Karpas-422 (cell line): ENCODE measurements around the gene NEURL1. TPM values are rescaled to one million over a fixed set of nuclear protein-coding genes. Genes with fewer than 3 reads are reported as not detected.
"Not testable (repeated sequence)": the region's sequence is repeated elsewhere in the genome, so short reads cannot be mapped to it uniquely, and the experiment has no call there.

Source experiments
- DNase-seq: peaks from one replicate; pipeline ENCODE4 v3.0.0-alpha.2; 2015
- H2AFZ ChIP-seq: fragments of 200-600 bp; sonication (generic); 2 replicates; pipeline ENCODE4 v1.6.1; 2014; ENCODE audit warnings: antibody characterized with exemption, low read length, mixed read lengths
- H3K27ac ChIP-seq: fragments of 200-600 bp; sonication (generic); 2 replicates; pipeline ENCODE4 v1.5.1; 2014; ENCODE audit warnings: mild to moderate bottlenecking, low read length, moderate library complexity
- H3K27me3 ChIP-seq: fragments of 200-600 bp; sonication (generic); 2 replicates; pipeline ENCODE4 v1.6.1; 2014; ENCODE audit warnings: low read length, mixed read lengths
- H3K36me3 ChIP-seq: fragments of 200-600 bp; sonication (generic); 2 replicates; pipeline ENCODE4 v1.6.1; 2014; ENCODE audit warnings: low read length, mixed read lengths; ENCODE audit not compliant: insufficient read depth
- H3K4me1 ChIP-seq: fragments of 200-600 bp; sonication (generic); 2 replicates; pipeline ENCODE4 v1.6.1; 2014; ENCODE audit warnings: mild to moderate bottlenecking, low read length, mixed read lengths
- H3K4me2 ChIP-seq: fragments of 200-600 bp; sonication (generic); 2 replicates; pipeline ENCODE4 v1.6.1; 2014; ENCODE audit warnings: low read length, low read depth, mild to moderate bottlenecking; ENCODE audit not compliant: poor library complexity, severe bottlenecking
- H3K4me3 ChIP-seq: fragments of 200-600 bp; sonication (generic); 2 replicates; pipeline ENCODE4 v1.5.1; 2014; ENCODE audit warnings: mild to moderate bottlenecking, antibody characterized with exemption, low read length, mixed read lengths
- H3K79me2 ChIP-seq: fragments of 200-600 bp; sonication (generic); 2 replicates; pipeline ENCODE4 v1.6.1; 2014; ENCODE audit warnings: mild to moderate bottlenecking, low read length, mixed read lengths
- H3K9ac ChIP-seq: fragments of 200-600 bp; sonication (generic); 2 replicates; pipeline ENCODE4 v1.6.0; 2014; ENCODE audit warnings: low read length
- H3K9me2 ChIP-seq: fragments of 200-600 bp; sonication (generic), shearing (Covaris generic); replicated peaks from 2 replicates; pipeline ENCODE4 v1.6.0; 2014; ENCODE audit warnings: mild to moderate bottlenecking, low read length, moderate library complexity; ENCODE audit not compliant: insufficient read depth
- H3K9me3 ChIP-seq: fragments of 300-700, 200-600 bp; sonication (generic); 2 replicates; pipeline ENCODE4 v1.6.1; 2014; ENCODE audit warnings: low read length, mixed read lengths
- H4K20me1 ChIP-seq: fragments of 200-600 bp; sonication (generic); 2 replicates; pipeline ENCODE4 v1.6.1; 2014; ENCODE audit warnings: mild to moderate bottlenecking, antibody characterized with exemption, low read length, low read depth; ENCODE audit not compliant: insufficient read depth
- total RNA-seq: library from RNA; depleted of rRNA; stranded (reverse); fragments of >200 nt; shearing (Covaris generic); gene quantifications from 2 replicates; pipeline ENCODE4 v1.2.3, GENCODE V29; 2014; ENCODE audit warnings: low replicate concordance

The NEURL1 gene
- total RNA-seq, 1 experiment from 2014 or later, result not detected

- Histone ChIP-seq H3K79me2 (no peaks in the 10 kb centered on the region), H3K9ac (no peak overlapping the region), H2AFZ (no peak overlapping the region), H3K9me3 (no peaks in the 10 kb centered on the region), H3K36me3 (no peaks in the 10 kb centered on the region), H4K20me1 (no peaks in the 10 kb centered on the region), H3K9me2 (no peaks in the 10 kb centered on the region), H3K27me3 (no peaks in the 10 kb centered on the region), H3K4me2 (no peak overlapping the region), H3K4me3 (no peak overlapping the region), H3K4me1 (no peaks in the 10 kb centered on the region), H3K27ac (no peak overlapping the region)
- no peak for DNase-seq
These were observed 108.7 kb downstream of the NEURL1 start for GRCh38 chr10:103602028-103602851.

GRCh38 chr10:103602852-103603155 lies 109.3 kb downstream of the NEURL1 start:
- H2AFZ ChIP-seq, result no peak overlapping the region
- no peak overlapping the region for H3K27ac ChIP-seq
- no peak for DNase-seq
- H3K9me2 ChIP-seq, result no peaks in the 10 kb centered on the region
- no peaks in the 10 kb centered on the region for H3K27me3 ChIP-seq
- H3K4me3 ChIP-seq, result no peak overlapping the region
- H4K20me1 ChIP-seq, result no peaks in the 10 kb centered on the region
- H3K79me2 ChIP-seq, result no peaks in the 10 kb centered on the region
- H3K4me1 ChIP-seq, result no peaks in the 10 kb centered on the region
- no peak overlapping the region for H3K9ac ChIP-seq
- H3K4me2 ChIP-seq, result no peak overlapping the region
- no peaks in the 10 kb centered on the region for H3K36me3 ChIP-seq
- no peaks in the 10 kb centered on the region for H3K9me3 ChIP-seq

GRCh38 chr10:103603382-103603781 lies 109.9 kb downstream of the NEURL1 start:
- Histone ChIP-seq H3K9me3 (no peaks in the 10 kb centered on the region), H3K4me3 (no peak overlapping the region), H3K9me2 (no peaks in the 10 kb centered on the region), H3K27ac (no peak overlapping the region), H3K79me2 (no peaks in the 10 kb centered on the region), H4K20me1 (no peaks in the 10 kb centered on the region), H3K27me3 (no peaks in the 10 kb centered on the region), H3K36me3 (no peaks in the 10 kb centered on the region), H3K4me2 (no peak overlapping the region), H2AFZ (no peak overlapping the region), H3K9ac (no peak overlapping the region), H3K4me1 (no peaks in the 10 kb centered on the region)
- DNase-seq, result no peak

GRCh38 chr10:103605359-103606096 lies 112.0 kb downstream of the NEURL1 start:
- no peak overlapping the region for H3K27ac ChIP-seq
- H3K4me2 ChIP-seq, result no peak overlapping the region
- no peaks in the 10 kb centered on the region for H3K36me3 ChIP-seq
- no peak overlapping the region for H3K4me3 ChIP-seq
- H3K4me1 ChIP-seq, result no peaks in the 10 kb centered on the region
- H2AFZ ChIP-seq, result no peak overlapping the region
- H3K27me3 ChIP-seq, result no peaks in the 10 kb centered on the region
- H3K79me2 ChIP-seq, result no peaks in the 10 kb centered on the region
- no peak overlapping the region for H3K9ac ChIP-seq
- H3K9me2 ChIP-seq, result no peaks in the 10 kb centered on the region
- peak; percentile 76 for DNase-seq
- H3K9me3 ChIP-seq, result no peaks in the 10 kb centered on the region
- no peaks in the 10 kb centered on the region for H4K20me1 ChIP-seq

- not testable (repeated sequence) for H3K9ac ChIP-seq
These were observed 112.6 kb downstream of the NEURL1 start for GRCh38 chr10:103606097-103606438.

GRCh38 chr10:103607051-103607450 lies 113.5 kb downstream of the NEURL1 start:
- H3K79me2 ChIP-seq, H3K4me2 ChIP-seq, H3K9ac ChIP-seq, H3K4me3 ChIP-seq, H3K36me3 ChIP-seq, H3K9me3 ChIP-seq, H3K4me1 ChIP-seq, H2AFZ ChIP-seq, DNase-seq, H3K27ac ChIP-seq, H4K20me1 ChIP-seq, H3K27me3 ChIP-seq, H3K9me2 ChIP-seq: not testable (repeated sequence)

More at GRCh38 chr10:103606097-103606438, 112.6 kb downstream of the NEURL1 start:
- H3K9me2 ChIP-seq, H3K4me1 ChIP-seq, H4K20me1 ChIP-seq, H3K79me2 ChIP-seq, H3K4me2 ChIP-seq, DNase-seq, H3K4me3 ChIP-seq, H3K27me3 ChIP-seq, H3K36me3 ChIP-seq, H3K27ac ChIP-seq, H2AFZ ChIP-seq, H3K9me3 ChIP-seq: not testable (repeated sequence)

- H3K79me2 ChIP-seq, H4K20me1 ChIP-seq, H3K9me3 ChIP-seq, H2AFZ ChIP-seq, H3K9me2 ChIP-seq, H3K27me3 ChIP-seq, H3K27ac ChIP-seq, DNase-seq, H3K4me3 ChIP-seq, H3K4me2 ChIP-seq, H3K36me3 ChIP-seq, H3K9ac ChIP-seq, H3K4me1 ChIP-seq: not testable (repeated sequence)
These were observed 114.6 kb downstream of the NEURL1 start for GRCh38 chr10:103608056-103608455.

- H3K9me2 ChIP-seq, result no peaks in the 10 kb centered on the region
- no peaks in the 10 kb centered on the region for H4K20me1 ChIP-seq
- no peak overlapping the region for H3K4me3 ChIP-seq
- no peak overlapping the region for H3K27ac ChIP-seq
- no peaks in the 10 kb centered on the region for H3K79me2 ChIP-seq
- no peaks in the 10 kb centered on the region for H3K36me3 ChIP-seq
- H3K9ac ChIP-seq, result no peak overlapping the region
- H2AFZ ChIP-seq, result no peak overlapping the region
- H3K4me1 ChIP-seq, result no peaks in the 10 kb centered on the region
- H3K27me3 ChIP-seq, result no peaks in the 10 kb centered on the region
- no peaks in the 10 kb centered on the region for H3K9me3 ChIP-seq
- DNase-seq, result no peak
- no peak overlapping the region for H3K4me2 ChIP-seq
These were observed 116.0 kb downstream of the NEURL1 start for GRCh38 chr10:103609231-103610082.
